Muscle layer of duodenum (tissue), 2 donors: ENCODE measurements around the gene BRAT1.

Experiments
- H3K27ac ChIP-seq: one replicate; pipeline ENCODE4 v1.7.0; 2013; ENCODE audit warnings: mild to moderate bottlenecking, low read length
- H3K27me3 ChIP-seq: one replicate; pipeline ENCODE4 v1.7.0; 2013; ENCODE audit warnings: low read depth, mild to moderate bottlenecking, control low read depth, low read length
- H3K36me3 ChIP-seq, 2 donors: one replicate each; pipeline ENCODE4 v1.7.0; 2013; ENCODE audit warnings: low read length in 2 of 2, control low read depth in 1 of 2, mild to moderate bottlenecking in 1 of 2; ENCODE audit not compliant: insufficient read depth in 2 of 2, control insufficient read depth in 1 of 2
- H3K4me1 ChIP-seq, 2 donors: one replicate each; pipeline ENCODE4 v1.7.0; 2013; ENCODE audit warnings: low read length in 2 of 2, mild to moderate bottlenecking in 2 of 2, control low read depth in 1 of 2, moderate library complexity in 1 of 2; ENCODE audit not compliant: insufficient read depth in 2 of 2, control insufficient read depth in 1 of 2
- H3K4me3 ChIP-seq, 2 donors: one replicate each; pipeline ENCODE4 v1.7.0; 2013; ENCODE audit warnings: low read length in 2 of 2, low read depth in 1 of 2, mild to moderate bottlenecking in 1 of 2
- H3K9me3 ChIP-seq, 2 donors: one replicate each; pipeline ENCODE4 v1.7.0; 2013; ENCODE audit warnings: low read length in 2 of 2, control low read depth in 1 of 2, mild to moderate bottlenecking in 1 of 2; ENCODE audit not compliant: control insufficient read depth in 1 of 2
- donor health status: healthy.

BRAT1 gene

DNA sequence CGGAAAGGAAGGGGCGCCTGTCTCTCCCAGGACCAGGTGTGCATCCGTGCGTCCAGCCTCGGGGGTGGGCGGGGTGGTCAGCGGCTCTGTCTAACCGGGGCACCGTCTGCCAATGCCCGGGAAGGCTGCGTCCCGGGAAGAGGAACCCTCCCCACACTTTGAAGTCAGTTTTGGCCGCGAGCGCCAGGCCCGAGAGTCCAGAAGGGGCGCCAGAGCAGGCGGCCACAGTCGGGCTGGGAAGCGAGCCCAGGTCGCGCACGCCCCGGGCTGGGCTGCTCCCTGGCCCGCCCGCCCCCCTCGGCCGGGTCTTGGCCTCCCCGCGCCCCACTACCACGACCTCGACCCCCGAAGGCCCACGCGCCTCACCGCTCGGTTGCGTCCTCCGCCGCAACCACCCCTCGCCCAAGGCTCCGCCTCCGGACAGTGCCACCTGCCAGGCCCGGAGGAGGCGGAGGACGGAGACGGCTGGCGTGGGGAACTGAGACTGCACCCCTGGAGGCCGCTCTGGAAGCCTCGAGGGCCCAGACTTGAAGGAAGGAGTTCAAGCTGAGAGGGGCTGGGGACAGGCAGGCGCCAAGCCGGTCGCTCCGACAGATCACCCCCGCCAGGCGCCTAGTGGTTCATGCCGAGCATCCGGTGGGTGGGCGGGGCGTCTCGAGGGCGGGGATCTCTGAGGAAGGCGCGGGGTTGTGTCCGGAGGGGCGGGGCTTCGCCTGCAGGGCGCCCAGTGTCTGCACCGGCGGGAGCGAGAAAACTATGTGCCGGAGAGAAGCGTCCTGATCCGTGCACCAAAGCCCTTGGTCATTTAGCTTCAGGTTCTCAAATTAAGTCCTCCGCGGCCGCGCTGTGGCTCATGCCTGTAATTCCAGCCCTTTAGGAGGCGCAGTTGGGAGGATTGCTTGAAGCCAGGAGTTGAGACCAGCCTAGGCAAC, at the start of gene BRAT1:
TSS of gene BRAT1 (minus strand) at position 404 of the 932 bp plus-strand sequence. CDS start 1,093 bp downstream, outside the sequence.
- peaks cover 3% of the 10 kb centered on the region in 2 donors for H3K36me3 ChIP-seq
- H3K9me3 ChIP-seq: no peaks in the 10 kb centered on the region
- H3K27ac ChIP-seq: peak within 1 kb of the TSS; percentile 89
- peaks cover 12 to 32% of the 10 kb centered on the region in 2 donors for H3K4me1 ChIP-seq
- H3K27me3 ChIP-seq: no peaks in the 10 kb centered on the region
- peak within 1 kb of the TSS; percentile 72 to 82 for H3K4me3 ChIP-seq

DNA sequence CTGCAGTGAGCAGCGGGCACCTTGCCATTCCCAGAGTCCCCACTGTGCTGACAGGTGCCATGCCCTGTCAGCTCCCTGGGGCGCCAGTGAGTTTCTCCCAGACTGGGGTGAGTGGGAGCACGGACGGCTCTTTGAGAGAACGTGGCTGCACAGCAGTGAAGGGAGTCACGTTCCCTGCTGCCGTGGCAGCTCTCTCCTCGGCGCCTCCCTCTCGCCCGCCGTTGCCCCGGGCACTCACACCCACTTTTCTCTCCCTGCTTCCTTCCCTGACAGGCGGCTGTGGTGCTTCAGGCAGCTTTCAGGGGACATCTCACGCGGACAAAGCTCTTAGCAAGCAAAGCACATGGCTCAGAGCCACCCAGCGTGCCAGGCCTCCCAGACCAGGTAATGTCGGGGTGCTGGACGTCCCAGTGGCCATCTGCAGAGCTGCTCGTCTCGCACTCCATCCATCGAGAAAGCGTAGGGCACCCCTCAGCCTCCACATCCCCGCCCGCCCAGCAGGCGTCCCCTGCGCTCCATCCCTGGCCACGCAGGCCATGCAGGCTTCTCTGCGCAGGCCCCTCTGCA, 49.4 kb upstream of the BRAT1 start:
- Histone ChIP-seq H3K27ac (no peak overlapping the region), H3K36me3 (peaks cover 10 to 59% of the 10 kb centered on the region in 2 donors), H3K4me1 (no peaks in the 10 kb centered on the region), H3K9me3 (no peaks in the 10 kb centered on the region), H3K27me3 (no peaks in the 10 kb centered on the region), H3K4me3 (no peak overlapping the region)

DNA sequence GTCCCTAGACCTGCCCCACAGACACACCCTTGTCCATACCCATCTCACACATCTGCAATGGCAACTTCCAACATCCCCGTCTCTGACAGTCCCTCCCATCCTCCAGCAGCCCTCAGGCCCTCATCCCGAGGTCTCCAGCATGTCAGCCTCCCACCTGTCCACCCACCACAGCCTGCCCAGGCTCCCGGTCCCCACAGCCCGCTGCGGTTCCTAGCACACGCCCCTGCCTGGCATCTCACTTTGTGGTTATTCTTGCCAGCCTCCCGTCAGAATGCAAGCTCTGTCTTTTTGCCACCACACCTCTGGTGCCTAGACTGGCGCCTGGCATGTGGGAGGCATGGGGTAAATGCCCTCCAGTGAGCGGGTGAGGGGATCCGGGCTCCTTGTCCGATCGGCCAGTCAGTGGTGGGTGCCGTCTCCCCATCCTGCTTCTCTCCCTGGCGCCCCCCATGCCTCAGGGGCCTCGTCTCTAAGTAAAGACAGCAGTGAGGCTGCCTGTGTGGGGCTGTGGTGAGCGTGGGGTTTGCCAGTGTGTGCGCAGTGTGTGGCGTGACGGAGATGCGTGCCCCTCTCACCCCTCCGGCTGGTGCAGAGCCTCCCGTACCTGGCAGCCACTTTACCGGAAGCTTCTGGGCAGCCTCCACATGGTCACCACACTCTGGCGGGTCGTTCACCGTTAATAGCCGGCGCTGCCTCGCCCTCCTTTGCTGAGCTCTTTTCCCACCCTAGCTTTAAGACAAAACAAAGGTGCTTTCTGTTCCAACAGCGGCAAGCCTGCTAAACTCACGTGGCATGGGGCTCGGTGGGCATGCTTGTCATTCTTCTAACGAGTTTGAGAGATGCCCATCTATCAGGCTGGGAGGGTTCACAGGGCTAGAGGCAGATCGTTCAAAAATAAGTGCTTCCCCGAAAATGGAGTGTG, 48.0 kb upstream of the BRAT1 start:
- H3K4me1 ChIP-seq: no peaks in the 10 kb centered on the region
- H3K27me3 ChIP-seq: no peaks in the 10 kb centered on the region
- H3K9me3 ChIP-seq: no peaks in the 10 kb centered on the region
- peaks cover 10 to 69% of the 10 kb centered on the region in 2 donors for H3K36me3 ChIP-seq
- H3K27ac ChIP-seq: no peak overlapping the region
- H3K4me3 ChIP-seq: no peak overlapping the region

DNA sequence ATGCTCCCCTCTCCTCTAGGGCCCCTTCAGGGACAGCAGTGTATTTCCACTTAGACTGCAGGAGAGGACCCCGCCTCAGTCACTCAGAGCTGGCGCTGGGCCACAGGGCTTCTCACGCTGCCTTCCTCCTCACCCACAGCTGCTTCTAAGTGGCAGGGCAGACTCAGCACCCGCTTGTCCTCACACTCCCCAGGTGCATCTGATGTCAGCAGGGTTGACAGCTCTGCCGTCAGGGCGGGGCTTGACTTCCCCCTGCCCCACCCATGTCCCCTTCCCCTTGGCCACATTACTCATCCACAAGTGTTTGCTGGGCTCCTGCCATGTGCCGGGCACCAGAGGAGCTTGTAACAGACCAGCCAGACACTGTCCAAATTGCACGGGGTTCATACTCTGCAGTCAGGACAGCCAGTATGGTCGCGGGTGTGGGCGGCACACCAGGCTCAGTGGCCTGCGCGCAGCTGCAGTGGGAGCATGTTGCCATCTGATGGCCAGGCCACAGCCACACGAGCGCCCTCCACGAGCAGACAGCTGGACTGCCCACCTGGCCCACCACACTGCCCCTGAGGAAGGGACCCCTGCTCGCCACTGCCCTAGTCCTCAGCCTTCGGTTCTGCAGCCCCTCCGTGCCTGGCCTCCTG, 47.2 kb upstream of the BRAT1 start:
- H3K27me3 ChIP-seq: no peaks in the 10 kb centered on the region
- H3K4me3 ChIP-seq: no peak overlapping the region
- H3K27ac ChIP-seq: no peak overlapping the region
- peaks cover 10 to 75% of the 10 kb centered on the region in 2 donors for H3K36me3 ChIP-seq
- H3K9me3 ChIP-seq: no peaks in the 10 kb centered on the region
- H3K4me1 ChIP-seq: no peaks in the 10 kb centered on the region

DNA sequence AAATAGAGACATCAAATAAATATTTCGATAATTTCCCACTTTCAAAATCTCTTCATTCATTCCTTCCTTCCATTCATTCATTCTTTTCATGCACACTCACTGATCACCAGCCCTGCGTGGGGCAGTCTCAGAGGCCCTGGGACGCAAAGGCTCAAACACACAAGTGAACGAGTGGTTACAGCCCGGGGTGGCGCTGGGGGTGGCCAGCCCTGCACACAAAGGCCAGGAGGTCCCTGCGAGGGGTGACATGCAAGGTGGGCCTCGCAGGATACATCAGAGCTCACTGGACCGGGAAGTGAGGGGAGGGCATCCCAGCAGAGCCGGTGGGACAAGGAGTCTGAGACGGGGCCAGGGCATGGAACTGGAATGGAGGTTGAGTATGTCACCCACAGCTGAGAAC, 46.6 kb upstream of the BRAT1 start:
- Histone ChIP-seq H3K4me3 (no peak overlapping the region), H3K36me3 (peaks cover 10 to 75% of the 10 kb centered on the region in 2 donors), H3K4me1 (no peaks in the 10 kb centered on the region), H3K27me3 (no peaks in the 10 kb centered on the region), H3K27ac (no peak overlapping the region), H3K9me3 (no peaks in the 10 kb centered on the region)

DNA sequence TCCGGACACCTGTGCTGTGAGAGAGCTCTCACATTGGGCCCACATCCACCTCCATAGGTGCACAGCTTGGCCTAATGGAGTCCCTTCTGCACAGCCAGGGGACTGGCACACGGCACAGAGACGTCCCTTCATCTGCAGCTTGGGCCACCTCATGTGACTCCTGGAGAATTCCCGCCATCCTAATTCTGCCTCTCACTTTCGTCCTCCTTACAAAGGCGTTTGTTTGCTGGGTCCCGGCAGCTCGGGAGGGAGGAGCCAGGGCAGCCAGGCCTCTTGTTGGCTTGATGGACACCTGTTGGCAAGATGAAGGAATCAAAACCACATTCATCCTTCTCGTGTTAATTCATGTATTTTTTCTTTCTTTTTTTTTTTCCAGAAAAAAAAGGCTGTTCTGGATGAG, 45.7 kb upstream of the BRAT1 start:
- peaks cover 10 to 76% of the 10 kb centered on the region in 2 donors for H3K36me3 ChIP-seq

DNA sequence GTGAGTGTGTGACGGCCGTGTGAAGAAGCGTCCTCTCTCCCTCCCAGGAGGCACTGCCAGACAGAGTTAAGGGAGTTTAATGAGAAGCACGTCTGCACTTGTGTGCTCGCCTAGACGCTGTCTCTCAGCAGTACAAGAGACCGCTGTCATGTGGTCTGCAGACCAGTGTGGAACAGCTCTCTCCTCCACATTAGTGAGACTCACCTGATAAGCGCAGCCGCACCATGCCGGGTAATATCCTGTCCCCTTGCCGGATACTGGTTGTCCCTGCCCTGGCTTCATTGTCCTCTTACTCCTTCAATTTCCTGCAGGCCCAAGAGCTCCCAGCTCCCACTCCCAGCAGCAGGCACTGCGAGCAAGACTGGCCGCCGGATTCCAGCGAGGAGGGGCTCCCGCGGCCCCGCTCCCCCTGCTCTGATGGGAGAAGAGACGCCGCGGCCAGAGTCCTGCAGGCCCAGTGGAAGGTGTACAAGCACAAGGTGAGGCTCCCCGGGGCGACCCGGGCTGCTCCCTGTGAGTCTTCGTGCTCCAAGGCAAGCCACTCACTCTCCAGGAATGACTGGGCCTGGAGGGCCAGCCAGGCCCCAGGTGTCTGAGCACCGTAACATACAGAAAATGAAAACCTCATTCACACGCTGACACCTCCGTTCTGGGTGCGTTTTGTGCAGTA, 43.0 kb upstream of the BRAT1 start:
- no peaks in the 10 kb centered on the region for H3K27me3 ChIP-seq
- no peaks in the 10 kb centered on the region for H3K9me3 ChIP-seq
- peaks cover 15 to 81% of the 10 kb centered on the region in 2 donors for H3K36me3 ChIP-seq
- no peaks in the 10 kb centered on the region for H3K4me1 ChIP-seq
- H3K4me3 ChIP-seq: no peak overlapping the region
- H3K27ac ChIP-seq: no peak overlapping the region

More for the DNA sequence above, 45.7 kb upstream of the BRAT1 start:
- Histone ChIP-seq H3K9me3 (no peaks in the 10 kb centered on the region), H3K4me3 (no peak overlapping the region), H3K27me3 (no peaks in the 10 kb centered on the region), H3K4me1 (no peaks in the 10 kb centered on the region), H3K27ac (no peak overlapping the region)

DNA sequence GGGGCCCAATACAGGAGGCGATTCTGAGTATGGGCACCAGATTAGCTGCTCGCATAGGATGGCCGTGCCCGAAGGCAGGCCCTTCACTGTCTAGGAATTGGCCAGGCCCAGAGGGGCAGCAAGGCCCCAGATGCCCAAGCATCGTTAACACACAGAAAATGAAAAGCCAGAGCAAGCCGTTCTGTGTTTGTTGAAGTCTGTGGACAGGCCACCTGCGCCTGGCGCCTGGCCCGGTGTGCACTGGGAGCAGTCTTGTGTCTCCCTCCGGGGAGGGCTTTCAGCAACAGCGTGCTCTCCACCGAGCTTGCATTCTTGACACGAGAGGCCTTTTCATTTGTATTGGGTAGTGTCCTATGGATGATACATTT, 41.9 kb upstream of the BRAT1 start:
- no peaks in the 10 kb centered on the region for H3K4me1 ChIP-seq
- no peak overlapping the region for H3K27ac ChIP-seq
- H3K27me3 ChIP-seq: no peaks in the 10 kb centered on the region
- H3K4me3 ChIP-seq: no peak overlapping the region
- H3K36me3 ChIP-seq: peaks cover 15 to 82% of the 10 kb centered on the region in 2 donors
- H3K9me3 ChIP-seq: no peaks in the 10 kb centered on the region

DNA sequence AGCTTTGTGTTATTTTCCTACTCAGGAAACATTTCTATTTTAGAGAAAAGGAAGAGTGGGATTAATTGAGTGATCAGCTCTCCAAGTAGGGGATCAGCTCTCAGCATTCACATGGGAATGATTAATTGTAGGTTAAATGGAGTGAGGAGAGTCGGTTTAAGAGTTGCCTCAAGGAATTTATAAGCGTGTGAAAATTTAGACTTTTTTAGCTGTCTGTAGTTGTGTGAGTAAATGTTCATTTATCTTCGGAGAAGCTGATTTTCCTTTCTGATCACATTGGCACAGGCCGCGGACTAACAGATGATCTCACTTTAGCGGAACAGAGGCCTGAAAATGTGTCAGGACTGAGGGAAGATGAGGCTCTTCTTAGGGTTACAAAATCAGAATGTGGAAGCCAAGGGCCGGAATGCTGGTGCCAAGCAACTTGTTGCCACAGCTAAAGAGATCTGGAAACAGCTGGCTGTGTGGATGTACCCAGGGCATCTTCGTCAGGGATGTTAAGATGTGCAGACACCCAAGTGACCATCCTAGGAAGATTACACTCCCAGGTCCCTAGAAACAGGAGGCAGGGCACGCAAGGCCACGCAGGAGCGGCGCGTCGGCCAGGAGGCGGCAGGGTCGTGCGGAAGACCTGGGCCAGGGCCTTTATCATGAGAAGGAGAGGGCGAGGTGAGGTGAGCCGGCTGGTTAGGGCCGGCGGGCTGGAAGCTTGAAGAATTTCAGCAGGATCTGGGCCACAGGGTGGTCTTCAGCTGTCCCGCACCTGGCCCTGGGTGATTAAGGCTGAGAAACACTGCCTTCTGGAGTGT, 41.3 kb upstream of the BRAT1 start:
- Histone ChIP-seq H3K36me3 (peaks cover 15 to 81% of the 10 kb centered on the region in 2 donors), H3K4me1 (no peaks in the 10 kb centered on the region), H3K27me3 (no peaks in the 10 kb centered on the region), H3K4me3 (no peak overlapping the region), H3K27ac (no peak overlapping the region), H3K9me3 (no peaks in the 10 kb centered on the region)
